IPS DF 4.7 (cell line): ENCODE measurements around the gene TSR3.

Experiments used
- DNase-seq: peaks from one replicate; pipeline ENCODE4 v3.0.0-alpha.2; 2013; ENCODE audit warnings: low spot score; ENCODE audit errors: extremely low read depth

The TSR3 gene

DNA sequence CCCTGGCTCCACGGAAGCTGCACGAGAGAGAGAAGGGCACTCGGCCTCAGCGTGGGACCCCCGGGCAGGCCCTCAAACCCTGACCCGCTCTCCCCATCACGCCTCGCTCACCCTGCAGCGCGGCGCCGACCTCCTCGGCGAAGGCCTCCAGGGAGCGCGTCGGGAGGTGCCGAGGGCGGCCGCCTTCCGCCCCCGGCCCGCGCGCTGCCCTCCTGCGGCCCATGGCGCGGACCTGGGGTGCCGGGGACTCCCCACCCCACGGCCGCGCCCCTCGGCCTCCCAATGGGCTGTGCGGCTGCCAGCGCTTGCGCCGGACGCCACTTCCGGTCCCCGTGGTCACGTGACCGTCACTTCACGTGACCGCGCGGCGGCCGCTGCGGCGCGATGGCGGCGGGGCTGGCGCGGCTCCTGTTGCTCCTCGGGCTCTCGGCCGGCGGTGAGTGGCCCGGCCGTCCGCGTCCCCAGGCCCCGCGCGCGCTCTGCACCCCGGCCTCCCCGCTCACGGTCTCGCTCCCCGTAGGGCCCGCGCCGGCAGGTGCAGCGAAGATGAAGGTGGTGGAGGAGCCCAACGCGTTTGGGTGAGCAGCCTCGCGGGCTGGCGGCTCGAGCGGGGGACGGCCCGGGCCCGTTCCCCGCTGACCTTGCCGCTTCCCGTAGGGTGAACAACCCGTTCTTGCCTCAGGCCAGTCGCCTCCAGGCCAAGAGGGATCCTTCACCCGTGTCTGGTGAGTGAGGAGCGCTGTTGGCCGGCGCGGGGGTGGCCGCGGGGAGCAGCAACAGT is at the start of gene TSR3, which contains the start of gene GNPTG:
TSR3 (minus strand) TSS at position 297 of the 781 bp plus-strand sequence; CDS start at position 223, 74 bp downstream.
GNPTG (plus strand) TSS at position 350 of the 781 bp plus-strand sequence; CDS start at position 385, 35 bp downstream.
- DNase-seq, result no peak

DNA sequence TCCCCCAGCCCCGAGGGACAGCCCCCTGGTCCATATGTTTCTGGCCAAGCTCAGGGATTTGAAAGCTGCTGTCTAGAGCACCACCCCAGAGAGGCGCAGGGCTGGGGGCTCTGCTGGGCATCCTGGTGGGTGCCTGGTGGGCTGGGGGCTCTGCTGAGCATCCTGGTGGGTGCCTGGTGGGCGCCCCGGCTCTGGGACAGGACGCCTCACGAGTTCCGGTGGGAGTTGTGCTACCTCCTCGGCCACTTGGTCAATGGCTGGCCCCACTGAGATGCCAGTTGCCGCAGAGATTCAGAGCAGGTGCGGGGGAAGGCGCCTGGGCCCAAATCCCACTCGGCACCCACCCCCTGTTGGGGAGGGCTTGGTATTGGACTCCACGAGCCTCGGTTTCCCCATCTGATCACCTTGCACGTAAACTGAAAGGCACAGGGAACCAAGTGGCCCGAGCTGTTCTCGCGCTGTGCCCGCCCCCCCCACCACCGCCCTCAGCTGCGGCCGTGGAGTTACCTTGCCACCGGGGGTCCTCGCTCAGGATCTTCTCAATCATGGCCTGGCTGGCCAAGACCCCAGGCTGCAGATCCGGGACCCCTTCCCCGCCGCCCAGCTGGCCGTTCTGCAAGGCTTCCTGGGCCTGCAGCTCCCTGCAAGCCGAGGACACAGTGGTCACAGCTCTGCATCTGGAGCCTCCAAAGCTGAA is 49.5 kb upstream of the TSR3 start:
- no peak for DNase-seq

DNA sequence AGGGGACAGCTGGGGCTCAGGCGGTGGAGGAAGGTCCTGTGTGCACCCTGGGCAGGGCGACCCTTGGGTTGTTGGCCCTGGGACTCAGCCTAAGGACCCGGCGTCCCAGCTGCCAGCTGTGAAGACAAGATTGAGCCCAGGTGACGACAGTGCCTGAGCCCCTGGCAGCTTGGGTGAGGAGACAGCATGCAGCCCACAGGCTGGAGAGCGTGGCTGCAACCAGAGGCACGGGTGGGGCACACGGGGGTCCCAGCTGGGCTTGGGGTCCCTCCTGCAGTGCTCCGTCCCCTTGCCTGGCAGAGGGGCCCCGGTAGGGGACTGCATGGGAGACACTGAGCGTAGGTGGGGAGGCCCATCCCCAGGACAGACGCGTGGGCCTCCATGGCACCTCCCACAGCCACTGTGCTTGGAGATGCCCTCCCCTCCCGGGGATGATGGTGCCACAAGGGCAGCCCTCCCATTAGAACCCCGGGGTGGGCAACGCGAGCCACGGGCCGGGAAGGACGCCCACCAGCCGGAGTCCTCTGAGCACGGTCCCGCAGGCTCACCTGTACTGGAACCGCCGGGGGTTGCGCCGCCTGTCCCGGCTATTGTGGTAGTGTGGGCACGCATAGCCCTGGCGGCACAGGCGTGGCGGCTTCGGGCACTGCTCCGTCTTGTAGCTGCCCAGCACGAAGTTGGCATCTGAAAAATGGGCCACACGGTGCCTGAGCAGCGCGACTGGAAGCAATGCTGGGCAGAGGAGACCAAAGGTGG is 47.3 kb upstream of the TSR3 start:
- DNase-seq, result no peak

DNA sequence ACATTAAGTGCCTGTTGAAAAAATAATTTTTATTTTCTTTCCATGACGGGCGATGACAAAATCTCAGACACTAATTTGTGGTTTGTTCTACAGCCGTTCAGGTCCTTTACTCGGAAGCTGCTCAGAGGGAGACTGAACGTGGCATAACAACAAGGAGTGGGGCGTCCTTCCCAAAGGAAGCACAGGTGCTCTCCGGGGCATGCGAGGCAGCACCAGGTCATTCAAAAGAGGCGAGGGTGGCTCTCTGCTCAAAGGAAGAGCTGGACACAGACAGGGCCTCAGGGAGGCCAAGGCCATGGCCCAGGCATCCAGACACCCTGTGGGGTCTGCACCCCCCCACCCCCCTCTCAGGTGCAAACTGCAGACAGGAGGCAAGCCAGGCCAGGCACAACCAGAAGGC is 46.7 kb upstream of the TSR3 start:
- no peak for DNase-seq

DNA sequence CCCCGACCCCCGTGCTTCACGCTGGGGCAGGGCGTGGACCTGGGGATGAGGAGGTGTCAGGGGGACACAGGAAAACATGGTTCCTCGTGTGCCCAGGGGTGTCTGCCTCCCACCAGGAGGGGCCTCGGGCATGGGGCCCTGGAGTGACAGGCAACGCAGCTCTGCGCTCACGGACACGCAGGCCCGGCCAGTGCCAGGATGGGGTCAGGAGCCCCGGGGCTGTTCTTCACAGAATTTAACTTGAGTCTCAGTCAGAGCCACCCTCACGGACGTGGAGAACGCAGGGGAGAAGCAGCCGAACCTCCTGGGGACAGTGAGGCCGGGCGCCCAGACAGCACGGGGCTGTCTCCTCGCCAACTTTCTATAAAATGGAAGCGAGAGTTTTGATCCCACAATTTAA is 46.1 kb upstream of the TSR3 start:
- no peak for DNase-seq

DNA sequence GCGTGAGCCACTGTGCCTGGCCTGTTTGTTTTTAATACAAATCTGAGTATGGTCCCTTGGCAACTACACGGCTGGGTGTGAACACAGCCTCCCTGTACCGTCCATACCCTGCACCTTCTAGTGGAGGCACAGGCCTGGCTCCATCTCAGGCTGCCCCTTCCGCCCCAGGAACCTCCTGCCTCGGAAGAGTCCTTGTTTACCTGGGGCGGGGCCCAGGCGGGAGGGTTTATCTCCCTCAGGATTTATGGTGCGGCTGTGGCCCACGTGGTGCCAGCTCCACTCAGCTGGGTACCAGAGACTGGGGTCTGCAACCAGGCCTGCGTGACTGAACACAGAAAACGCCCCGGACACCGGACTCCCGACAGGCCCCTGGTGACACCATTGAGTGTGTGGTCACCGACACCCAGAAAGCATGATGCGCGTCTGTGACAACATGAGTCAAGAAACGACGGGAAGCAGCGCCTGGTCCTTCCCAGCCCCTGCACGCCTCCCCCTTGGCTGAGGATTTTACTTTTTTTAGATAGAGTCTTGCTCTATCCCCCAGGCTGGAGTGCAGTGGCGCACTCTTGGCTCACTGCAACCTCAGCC is 43.9 kb upstream of the TSR3 start:
- DNase-seq, result no peak

DNA sequence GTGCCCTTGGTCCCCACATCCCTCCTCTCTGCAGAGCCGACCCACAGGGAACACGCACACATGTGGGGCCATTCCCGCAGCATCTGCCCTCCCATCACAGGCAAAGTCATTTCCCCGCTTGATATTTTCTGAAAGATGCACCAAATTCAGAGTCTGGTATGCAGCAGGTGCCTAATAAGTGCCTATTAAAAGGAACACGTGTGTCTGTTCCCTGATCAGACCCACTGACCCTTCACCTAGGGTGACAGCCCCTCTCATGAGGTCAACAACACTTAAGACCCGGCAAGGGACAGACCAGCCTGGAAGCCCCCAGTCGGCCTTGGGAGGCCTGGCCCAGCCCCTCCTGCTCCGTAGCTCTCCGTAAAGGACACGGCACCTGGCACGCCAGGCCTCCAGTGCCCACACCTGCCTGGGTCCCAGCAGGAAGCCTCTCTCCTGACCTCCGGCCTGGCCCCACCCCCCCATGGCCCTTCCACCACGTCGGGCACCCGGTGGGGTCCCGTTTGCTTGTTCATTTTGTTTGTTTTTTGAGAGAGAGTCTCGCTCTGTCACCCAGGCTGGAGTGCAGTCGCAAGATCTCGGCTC is 42.8 kb upstream of the TSR3 start:
- no peak for DNase-seq

DNA sequence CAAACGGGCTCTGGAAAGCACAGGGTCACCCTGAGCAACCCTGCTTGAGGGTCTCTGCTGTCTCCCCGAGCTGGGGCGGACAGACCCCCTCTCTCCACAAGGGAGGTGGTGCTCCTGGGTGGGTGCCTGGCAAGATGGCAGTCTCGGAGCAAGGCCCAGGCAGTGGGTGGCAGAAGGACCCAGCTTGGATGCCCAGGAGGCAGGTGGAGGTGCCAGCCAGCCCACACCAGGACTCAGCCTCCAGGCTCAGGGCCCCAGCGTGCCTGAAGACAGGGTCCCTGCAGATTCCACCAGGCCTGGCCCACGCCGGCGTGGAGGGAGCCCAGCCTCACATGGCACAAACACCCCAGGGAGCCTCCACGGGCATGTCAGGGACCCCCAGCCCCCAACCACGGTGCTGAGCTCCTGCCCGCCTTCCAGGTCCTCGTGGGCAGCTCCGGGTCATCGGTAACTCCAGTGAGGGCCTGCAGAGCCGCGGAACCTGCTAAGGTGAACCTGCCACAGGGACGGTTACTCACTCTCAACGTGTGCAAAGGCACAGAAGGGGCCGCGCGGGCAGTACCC is 42.0 kb upstream of the TSR3 start:
- DNase-seq, result no peak

DNA sequence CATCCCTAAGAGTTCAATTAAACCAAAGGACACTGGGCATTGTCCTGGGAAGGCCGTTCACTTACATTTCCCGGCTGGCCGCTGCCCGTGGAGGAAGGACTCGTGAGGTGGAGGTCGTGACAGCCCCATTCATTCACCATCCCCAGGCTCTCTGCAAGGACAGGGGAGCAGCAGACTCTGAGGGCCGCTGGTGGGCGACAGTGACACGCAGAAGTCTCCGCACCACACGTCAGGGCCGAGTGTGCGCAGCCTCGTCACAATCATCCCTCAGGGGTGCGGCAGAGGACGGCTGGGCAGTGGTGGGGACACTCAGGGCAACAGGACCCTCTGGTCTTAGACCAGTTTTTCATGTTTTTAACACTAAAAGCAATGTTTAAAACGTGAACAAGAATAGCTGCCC is 41.1 kb upstream of the TSR3 start:
- no peak for DNase-seq

DNA sequence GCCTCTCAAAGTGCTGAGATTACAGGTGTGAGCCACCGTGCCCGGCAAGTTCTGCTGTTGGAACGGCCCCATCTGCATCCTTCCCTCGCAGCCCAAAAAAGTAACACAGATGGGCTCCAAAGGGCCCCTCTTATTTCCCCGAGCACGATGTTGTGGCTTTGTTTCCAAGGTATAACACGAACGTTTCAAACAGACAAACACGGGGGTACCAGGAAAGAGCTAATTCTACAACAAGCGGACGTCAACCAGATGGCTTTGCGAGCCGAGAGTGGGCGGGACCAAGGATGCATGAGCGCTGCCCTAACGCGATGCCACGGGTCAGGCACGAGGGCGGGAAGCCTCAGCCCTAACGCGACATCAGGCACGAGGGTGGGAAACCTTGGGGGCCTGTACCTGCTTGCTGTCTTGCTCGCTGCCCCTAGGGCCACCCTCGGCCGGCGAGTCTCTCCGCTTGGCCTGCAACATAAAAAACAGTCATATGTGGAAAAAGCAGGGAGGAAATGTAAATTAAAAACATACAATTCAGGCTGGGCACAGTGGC is 38.6 kb upstream of the TSR3 start:
- DNase-seq, result no peak

DNA sequence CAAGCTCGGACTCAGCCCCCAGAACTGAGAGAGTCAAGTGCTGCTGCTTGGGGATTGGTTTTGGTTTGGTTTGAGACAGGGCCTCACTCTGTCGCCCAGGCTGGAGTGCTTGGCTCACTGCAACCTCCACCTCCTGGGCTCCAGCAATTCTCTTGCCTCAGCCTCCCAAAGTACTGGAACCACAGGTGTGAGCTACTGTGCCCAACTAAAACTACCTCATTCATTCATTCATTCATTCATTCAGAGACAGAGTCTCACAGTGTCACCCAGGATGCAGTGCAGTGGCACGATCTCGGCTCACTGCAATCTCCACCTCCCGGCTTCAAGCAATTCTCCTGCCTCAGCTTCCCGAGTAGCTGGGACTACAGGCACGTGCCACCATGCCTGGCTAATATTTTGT is 38.1 kb upstream of the TSR3 start:
- DNase-seq, result no peak

DNA sequence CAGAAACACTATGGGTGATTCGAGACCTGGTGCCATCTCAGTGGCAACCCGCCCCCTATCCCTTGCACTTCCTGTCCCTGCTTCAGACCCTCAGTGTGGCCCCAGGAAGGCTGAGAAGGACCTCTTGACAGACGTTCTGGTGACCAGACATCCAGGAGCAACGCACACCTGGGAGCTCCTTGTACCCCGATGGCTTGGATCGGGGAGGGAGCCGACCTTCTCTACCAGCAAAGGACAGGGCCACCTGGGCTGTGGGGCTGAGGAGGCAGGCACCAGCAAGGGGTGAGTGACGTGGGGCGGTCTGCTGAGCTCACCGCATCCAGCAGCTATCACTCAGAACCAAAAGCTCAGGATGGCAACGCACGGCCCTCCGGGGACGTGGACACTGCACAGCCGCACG is 35.7 kb upstream of the TSR3 start:
- DNase-seq, result no peak

DNA sequence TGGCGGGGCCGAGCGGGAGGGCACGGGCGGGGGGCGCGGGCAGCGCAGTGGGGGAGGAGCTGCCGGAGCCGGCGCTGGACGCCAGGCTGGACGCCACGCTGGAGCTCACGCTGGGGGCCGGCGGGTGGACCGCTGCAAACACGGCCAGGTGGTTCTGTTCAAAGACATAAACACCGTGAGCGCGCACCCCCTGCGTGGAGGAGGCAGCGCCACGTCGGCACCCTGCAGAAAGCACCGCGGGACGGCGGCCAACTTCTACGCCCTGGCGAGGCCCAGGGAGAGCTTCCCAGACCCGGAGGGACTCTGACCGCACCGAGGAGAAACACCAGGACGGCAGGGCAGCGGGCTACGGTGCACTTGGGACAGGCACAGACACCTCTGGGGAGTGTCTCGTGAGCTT is 33.6 kb upstream of the TSR3 start:
- no peak for DNase-seq

DNA sequence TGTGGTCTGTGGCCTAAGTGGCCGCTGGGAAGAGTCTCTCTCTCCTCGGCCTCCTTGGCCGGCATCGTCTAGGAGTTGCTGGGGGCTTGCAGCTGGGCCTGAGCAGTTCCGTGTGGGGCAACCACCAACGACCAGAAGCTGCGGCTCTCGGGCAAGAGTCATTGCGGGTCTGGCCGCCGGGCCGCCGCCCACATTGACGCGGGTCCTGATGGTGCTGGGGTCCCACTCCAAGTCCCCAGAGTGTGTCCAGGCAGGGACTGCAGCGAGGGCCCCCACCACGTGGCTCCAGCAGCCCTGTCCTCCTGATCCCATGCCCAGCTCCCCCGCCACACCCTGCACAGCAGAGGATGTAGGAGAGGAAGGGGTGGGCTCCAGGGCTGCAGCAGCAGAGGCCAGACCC is 31.9 kb upstream of the TSR3 start:
- no peak for DNase-seq

DNA sequence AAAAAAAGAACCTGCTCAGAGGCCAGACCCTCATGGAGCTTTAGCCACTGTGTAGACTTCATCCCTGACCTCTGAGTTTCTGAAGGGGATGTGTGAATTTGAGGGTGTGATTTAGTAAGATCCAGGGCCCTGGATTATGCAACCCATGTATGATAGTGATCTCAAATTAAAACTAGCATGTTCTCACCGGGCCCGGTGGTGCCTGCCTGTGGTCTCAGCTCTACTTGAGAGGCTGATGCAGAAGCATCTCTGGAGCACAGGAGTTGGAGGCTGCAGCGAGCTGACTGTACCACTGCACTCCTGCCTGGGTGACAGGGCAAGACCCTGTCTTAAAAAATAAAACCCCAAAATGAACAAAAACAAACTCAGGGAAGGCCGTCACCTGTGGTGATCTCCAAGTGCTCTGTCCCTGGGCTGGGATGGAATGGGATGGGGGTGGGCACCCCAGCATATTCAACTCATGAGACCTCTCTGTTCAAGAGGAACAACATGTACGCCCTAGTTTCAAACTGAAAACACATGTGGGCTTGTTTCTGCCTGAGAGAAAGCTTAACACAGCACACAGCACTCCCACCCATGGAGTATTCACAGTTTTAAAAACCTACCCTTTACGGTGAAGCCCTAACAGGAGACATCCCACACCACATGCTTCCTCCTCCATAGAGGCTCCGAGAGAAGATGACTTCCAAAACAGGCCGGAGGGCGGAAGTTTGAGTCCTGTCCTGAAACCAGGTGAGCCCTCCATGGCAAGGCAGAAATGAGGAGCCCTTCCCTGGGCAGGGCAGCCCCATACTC is 30.1 kb upstream of the TSR3 start:
- no peak for DNase-seq

DNA sequence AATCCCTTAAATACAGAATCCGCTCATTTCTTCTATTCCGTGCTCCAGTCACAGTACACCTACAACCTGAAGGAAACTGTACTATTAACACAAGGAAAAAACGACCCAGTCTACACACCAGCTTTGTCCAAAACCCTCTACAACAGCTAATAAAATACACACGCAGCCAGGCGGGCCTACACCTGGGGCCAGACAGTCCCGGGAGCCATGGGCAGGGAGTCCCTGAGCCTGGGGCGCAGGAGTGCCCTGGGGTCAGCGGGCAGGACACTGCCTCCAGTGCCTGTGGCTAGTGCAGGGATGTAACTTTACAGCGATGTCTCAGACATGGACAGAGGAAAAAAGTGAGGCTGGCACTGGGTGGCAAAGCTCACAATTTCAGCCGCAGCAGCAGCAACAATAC is 28.5 kb upstream of the TSR3 start:
- DNase-seq, result no peak

DNA sequence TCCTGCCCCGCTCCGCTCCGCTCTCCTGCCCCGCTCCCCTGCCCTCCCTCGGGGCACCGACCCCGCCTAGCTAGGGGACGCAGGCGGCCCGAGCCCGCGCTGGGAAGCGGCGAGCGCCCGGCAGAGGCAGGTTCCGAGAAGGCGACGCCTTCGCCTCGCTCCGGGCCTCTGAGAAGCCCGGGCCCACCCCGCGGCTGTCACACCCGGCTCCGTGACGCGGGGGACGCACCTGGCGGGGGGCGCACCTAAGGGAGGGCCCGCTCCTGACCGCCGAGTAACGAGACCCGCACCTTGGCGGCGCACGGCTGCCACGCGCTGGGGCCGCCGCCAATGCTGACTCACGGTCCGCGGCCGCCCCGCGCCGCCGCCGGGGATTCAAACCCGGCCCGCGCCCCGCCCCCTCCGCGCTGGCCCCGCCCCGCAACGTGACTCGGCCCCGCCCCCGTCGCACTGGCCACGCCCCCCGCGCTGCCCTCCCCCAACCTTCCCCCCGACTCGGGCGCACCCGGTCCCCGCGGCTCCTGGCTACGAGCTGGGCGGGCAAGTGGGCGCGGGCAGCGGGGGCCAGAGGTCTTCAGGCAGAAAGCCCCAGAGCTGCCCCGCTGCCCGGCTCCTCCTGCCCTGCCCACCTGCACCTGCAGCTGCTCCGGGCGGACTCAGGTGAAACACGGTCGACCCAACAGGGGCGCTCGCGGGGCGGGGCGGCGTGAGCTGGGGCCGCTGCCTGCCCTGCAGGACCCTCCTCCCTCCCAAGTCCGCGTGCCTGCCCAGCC is 27.8 kb upstream of the TSR3 start:
- no peak for DNase-seq

DNA sequence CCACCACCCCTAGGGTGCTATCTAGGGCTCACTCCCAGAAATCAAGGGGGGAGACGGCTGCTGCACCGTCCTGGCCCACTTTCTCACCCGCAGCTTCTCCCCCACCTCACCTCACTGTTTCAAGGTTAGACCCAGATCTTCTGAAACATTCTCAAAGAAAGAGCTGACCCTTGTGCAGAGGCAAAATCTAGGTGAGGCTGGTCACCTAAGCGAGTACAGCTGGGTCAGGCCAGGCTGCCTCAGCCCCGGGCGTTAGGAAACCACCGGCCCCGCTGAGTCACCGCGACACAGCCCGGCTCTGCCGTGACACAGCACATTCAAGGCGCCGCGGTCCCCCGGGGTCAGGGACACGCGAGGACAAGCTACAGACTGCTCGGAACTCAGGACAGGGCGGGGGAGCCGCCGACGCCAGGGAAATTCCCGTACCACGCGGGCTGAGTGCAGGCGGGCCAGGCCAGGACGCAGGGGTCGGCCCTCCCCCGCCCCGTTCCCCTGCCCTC is 27.2 kb upstream of the TSR3 start:
- no peak for DNase-seq
